Endothelial cell (in vitro differentiated cells): ENCODE data around the gene SETD5. TPM values are rescaled to one million over a fixed set of nuclear protein-coding genes. Genes with fewer than 3 reads are reported as not detected.
A peak's percentile ranks its signal among the peaks of the same experiment; 100 is the strongest.

Source experiments
- DNase-seq: peaks from one replicate; pipeline ENCODE4 v3.0.0; 2021; ENCODE audit warnings: low spot score
- H3K27ac Mint-ChIP-seq: one replicate; pipeline ENCODE4 v1.8.0; 2021; ENCODE audit warnings: mixed read lengths, inconsistent platforms; ENCODE audit not compliant: unreplicated experiment
- H3K27me3 Mint-ChIP-seq: one replicate; pipeline ENCODE4 v1.8.0; 2021; ENCODE audit warnings: mild to moderate bottlenecking, moderate library complexity, mixed read lengths, inconsistent platforms; ENCODE audit not compliant: unreplicated experiment
- H3K36me3 Mint-ChIP-seq: one replicate; pipeline ENCODE4 v1.8.0; 2021; ENCODE audit warnings: mild to moderate bottlenecking, low read depth, mixed read lengths, inconsistent platforms; ENCODE audit not compliant: unreplicated experiment
- H3K4me1 Mint-ChIP-seq: one replicate; pipeline ENCODE4 v1.8.0; 2021; ENCODE audit warnings: mild to moderate bottlenecking, mixed read lengths, inconsistent platforms; ENCODE audit not compliant: unreplicated experiment
- H3K4me3 Mint-ChIP-seq: one replicate; pipeline ENCODE4 v1.8.0; 2021; ENCODE audit warnings: mild to moderate bottlenecking, mixed read lengths, inconsistent platforms; ENCODE audit not compliant: unreplicated experiment
- H3K9me3 Mint-ChIP-seq: one replicate; pipeline ENCODE4 v1.8.0; 2021; ENCODE audit warnings: mixed read lengths, inconsistent platforms; ENCODE audit not compliant: unreplicated experiment
- CTCF ChIP-seq: fragments of 200-600 bp; sonication (generic); IDR thresholded peaks from one replicate; pipeline ENCODE4 v1.5.0; 2021; ENCODE audit warnings: antibody characterized with exemption; ENCODE audit not compliant: unreplicated experiment
- total RNA-seq: library from RNA; stranded (reverse); fragmentation: NEBNext Ultra II Directional; extraction: Animal tissue kit (Norgen Biotek cat#: 25700); gene quantifications from one replicate; pipeline ENCODE4 v1.2.1, GENCODE V29; 2021; ENCODE audit not compliant: unreplicated experiment

The SETD5 gene
- total RNA-seq, 1 donor from 2014 or later = 246 TPM

GRCh38 chr3:9416139-9416780 is 18.8 kb downstream of the SETD5 start:
- Mint-ChIP-seq H3K36me3 (no peaks in the 10 kb centered on the region), H3K4me3 (no peak overlapping the region), H3K27me3 (peaks cover 2% of the 10 kb centered on the region), H3K4me1 (peaks cover 28% of the 10 kb centered on the region), H3K9me3 (no peaks in the 10 kb centered on the region), H3K27ac (no peak overlapping the region)
- DNase-seq = no peak
- TF ChIP-seq CTCF = no peak

GRCh38 chr3:9420850-9421549 is 23.6 kb downstream of the SETD5 start:
- H3K9me3 Mint-ChIP-seq = no peaks in the 10 kb centered on the region
- H3K27me3 Mint-ChIP-seq = no peaks in the 10 kb centered on the region
- DNase-seq = no peak
- no peak overlapping the region for H3K4me3 Mint-ChIP-seq
- H3K4me1 Mint-ChIP-seq = peaks cover 18% of the 10 kb centered on the region
- TF ChIP-seq CTCF = no peak
- peak overlapping the region; percentile 86 for H3K27ac Mint-ChIP-seq
- no peaks in the 10 kb centered on the region for H3K36me3 Mint-ChIP-seq

- Mint-ChIP-seq H3K4me1 (peaks cover 15% of the 10 kb centered on the region), H3K4me3 (no peak overlapping the region), H3K27me3 (no peaks in the 10 kb centered on the region), H3K36me3 (no peaks in the 10 kb centered on the region), H3K27ac (peak overlapping the region; percentile 96), H3K9me3 (no peaks in the 10 kb centered on the region)
- DNase-seq = peak; percentile 27
- TF ChIP-seq CTCF = peak; percentile 70
These were observed 25.5 kb downstream of the SETD5 start for GRCh38 chr3:9422712-9423424.

- TF ChIP-seq CTCF = no peak
- H3K27ac Mint-ChIP-seq = no peak overlapping the region
- H3K36me3 Mint-ChIP-seq = peaks cover 28% of the 10 kb centered on the region
- H3K4me1 Mint-ChIP-seq = peaks cover under 1% of the 10 kb centered on the region
- H3K9me3 Mint-ChIP-seq = no peaks in the 10 kb centered on the region
- no peak overlapping the region for H3K4me3 Mint-ChIP-seq
- DNase-seq = no peak
- no peaks in the 10 kb centered on the region for H3K27me3 Mint-ChIP-seq
These were observed 31.0 kb downstream of the SETD5 start for GRCh38 chr3:9428411-9428810.

- peaks cover 3% of the 10 kb centered on the region for H3K4me1 Mint-ChIP-seq
- no peak overlapping the region for H3K27ac Mint-ChIP-seq
- TF ChIP-seq CTCF = no peak
- no peaks in the 10 kb centered on the region for H3K9me3 Mint-ChIP-seq
- no peak overlapping the region for H3K4me3 Mint-ChIP-seq
- no peaks in the 10 kb centered on the region for H3K27me3 Mint-ChIP-seq
- no peak for DNase-seq
- H3K36me3 Mint-ChIP-seq = peaks cover 49% of the 10 kb centered on the region
These were observed 33.3 kb downstream of the SETD5 start for GRCh38 chr3:9430733-9431132.
